ENCODE results near the gene PBX3.

DNA sequence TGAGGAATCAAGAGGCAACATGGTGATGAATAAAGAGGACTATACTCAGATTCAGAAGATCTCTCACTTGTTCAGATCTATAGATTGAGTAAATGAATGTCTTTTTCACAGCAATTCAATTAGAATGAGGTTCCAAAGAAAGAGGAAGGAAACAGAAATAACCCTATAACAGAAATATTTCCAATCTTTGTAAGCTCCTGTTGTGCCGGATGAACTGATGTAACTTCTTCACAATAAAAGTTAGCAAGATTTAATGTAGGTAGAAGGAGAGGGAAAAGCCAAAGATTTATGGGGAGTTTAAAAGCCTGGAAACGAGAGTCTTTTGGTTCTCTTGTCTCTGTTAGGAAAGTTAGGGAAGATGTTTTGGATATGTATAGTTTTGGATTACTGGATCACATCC, 92.1 kb downstream of the PBX3 start:
- TF ChIP-seq, protein P1, sequence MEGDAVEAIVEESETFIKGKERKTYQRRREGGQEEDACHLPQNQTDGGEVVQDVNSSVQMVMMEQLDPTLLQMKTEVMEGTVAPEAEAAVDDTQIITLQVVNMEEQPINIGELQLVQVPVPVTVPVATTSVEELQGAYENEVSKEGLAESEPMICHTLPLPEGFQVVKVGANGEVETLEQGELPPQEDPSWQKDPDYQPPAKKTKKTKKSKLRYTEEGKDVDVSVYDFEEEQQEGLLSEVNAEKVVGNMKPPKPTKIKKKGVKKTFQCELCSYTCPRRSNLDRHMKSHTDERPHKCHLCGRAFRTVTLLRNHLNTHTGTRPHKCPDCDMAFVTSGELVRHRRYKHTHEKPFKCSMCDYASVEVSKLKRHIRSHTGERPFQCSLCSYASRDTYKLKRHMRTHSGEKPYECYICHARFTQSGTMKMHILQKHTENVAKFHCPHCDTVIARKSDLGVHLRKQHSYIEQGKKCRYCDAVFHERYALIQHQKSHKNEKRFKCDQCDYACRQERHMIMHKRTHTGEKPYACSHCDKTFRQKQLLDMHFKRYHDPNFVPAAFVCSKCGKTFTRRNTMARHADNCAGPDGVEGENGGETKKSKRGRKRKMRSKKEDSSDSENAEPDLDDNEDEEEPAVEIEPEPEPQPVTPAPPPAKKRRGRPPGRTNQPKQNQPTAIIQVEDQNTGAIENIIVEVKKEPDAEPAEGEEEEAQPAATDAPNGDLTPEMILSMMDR (IDR thresholded peaks at IDR 0.05; ENCODE audit: insufficient read depth, low read length, poor library complexity, severe bottlenecking), result no peak
- no peak for TF ChIP-seq EZH2phosphoT487 (conservative IDR thresholded peaks at IDR 0.05; ENCODE audit: low read length)
